Peyer's patch (tissue), 4 donors: ENCODE measurements around the gene MYH7B. TPM values are rescaled to one million over a fixed set of nuclear protein-coding genes. Genes with fewer than 3 reads are reported as not detected.

Experiments used
- DNase-seq, 3 donors: peaks; one replicate each; pipeline ENCODE4 v3.0.0-alpha.2; 2017 to 2019
- H3K27ac ChIP-seq, 4 donors: fragments of 200-600 bp; sonication (generic); one replicate each; pipeline ENCODE4 v1.5.1; 2016 to 2019
- H3K27me3 ChIP-seq, 2 donors: fragments of 200-600 bp; sonication (generic); one replicate each; pipeline ENCODE4 v1.5.1; 2019
- H3K36me3 ChIP-seq, 3 donors: fragments of 200-600 bp; sonication (generic); one replicate each; pipeline ENCODE4 v1.5.1; 2016 to 2019
- H3K4me1 ChIP-seq, 4 donors: fragments of 200-600 bp; sonication (generic); one replicate each; pipeline ENCODE4 v1.5.1; 2016 to 2019
- H3K4me3 ChIP-seq, 4 donors: fragments of 200-600 bp; sonication (generic); 1 replicate in 3 of 4; 2 replicates in 1 of 4; pipeline ENCODE4 v1.5.1; 2016 to 2019; ENCODE audit warnings: mild to moderate bottlenecking in 1 of 4
- H3K9me3 ChIP-seq, 4 donors: fragments of 200-600 bp; sonication (generic); one replicate each; pipeline ENCODE4 v1.5.1; 2016 to 2019; ENCODE audit warnings: mild to moderate bottlenecking in 1 of 4
- POLR2A ChIP-seq, 2 donors: fragments of 450-650 bp; IDR thresholded peaks; one replicate each; pipeline ENCODE4 v1.5.1; 2017; ENCODE audit warnings: antibody characterized with exemption in 2 of 2, mild to moderate bottlenecking in 2 of 2, moderate library complexity in 2 of 2
- total RNA-seq, 4 donors: library from RNA; depleted of rRNA; stranded (reverse); fragments of >200 nt; gene quantifications; one replicate each; pipeline ENCODE4 v1.1.0, GENCODE V29; 2016
- TF ChIP-seq, protein P1 (sequence below), 6 experiments: fragments of 450-650 bp in 4 of 6; fragments of 200-600 bp in 2 of 6; sonication (generic) in 1 of 6; IDR thresholded peaks; one replicate each; pipeline ENCODE4 v1.5.1; 2017 to 2019; ENCODE audit warnings: antibody characterized with exemption in 6 of 6, mild to moderate bottlenecking in 3 of 6, moderate library complexity in 1 of 6

Gene MYH7B
- total RNA-seq = 1 to 10 TPM in 3 of 4 donors, under 1 TPM in 1; 0.40 to 2.0 (median 1.4) TPM

DNA sequence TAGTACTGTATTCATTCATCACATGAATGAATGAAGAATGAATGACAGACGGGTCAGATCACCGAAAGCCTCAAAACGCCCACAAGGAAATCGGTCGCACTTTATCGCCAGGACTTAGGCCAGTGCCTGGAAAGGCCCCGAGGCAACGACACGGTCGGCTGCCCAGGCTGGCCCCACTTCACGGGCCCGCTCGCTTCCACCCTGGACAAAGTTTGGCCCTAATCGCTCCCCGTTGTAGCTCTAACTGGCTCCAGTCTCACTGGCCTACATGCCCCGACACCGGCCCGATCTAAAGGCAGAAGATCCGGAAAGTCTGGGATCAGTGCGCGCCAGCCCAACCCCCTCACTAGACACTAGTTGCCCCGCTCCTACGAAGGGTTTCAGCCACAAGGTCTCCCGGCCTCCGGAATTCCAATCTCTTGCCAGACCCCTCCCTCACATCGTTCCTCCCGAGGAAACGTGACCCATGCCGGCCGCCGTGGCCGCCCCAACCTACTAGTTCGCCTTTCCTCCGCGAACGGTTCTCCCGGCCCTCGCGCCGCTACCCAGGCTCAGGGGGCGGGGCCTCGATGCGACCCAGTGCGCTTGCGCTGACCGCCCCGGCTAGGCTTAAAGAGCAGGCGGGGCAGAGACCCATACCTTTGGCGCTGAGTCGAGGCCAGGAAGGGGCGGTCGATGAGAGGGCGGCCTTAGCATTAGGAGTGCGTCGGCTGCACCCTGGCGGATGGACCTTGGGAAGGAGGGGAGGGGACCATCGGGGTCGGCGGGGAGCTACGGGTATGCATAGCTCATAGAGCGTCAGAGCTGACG, at the start of gene MYH7B, which contains the start of gene GSS:
Gene MYH7B (plus strand): TSS at position 638 of the 810 bp plus-strand sequence. CDS start 22,138 bp downstream, outside the sequence.
Gene GSS (minus strand): TSS at position 576 of the 810 bp plus-strand sequence. CDS start 3,954 bp downstream, outside the sequence.
- peak within 1 kb of the TSS; percentile 74 to 95 (median 85) for H3K27ac ChIP-seq
- peaks cover 0 to 21% (median 3%) of the 10 kb centered on the region in 4 donors for H3K4me1 ChIP-seq
- no peaks in the 10 kb centered on the region for H3K9me3 ChIP-seq
- H3K27me3 ChIP-seq = no peaks in the 10 kb centered on the region
- no peaks in the 10 kb centered on the region for H3K36me3 ChIP-seq
- peak; percentile 53 to 87 for TF ChIP-seq POLR2A (IDR thresholded peaks at IDR 0.05)
- TF ChIP-seq, protein P1, sequence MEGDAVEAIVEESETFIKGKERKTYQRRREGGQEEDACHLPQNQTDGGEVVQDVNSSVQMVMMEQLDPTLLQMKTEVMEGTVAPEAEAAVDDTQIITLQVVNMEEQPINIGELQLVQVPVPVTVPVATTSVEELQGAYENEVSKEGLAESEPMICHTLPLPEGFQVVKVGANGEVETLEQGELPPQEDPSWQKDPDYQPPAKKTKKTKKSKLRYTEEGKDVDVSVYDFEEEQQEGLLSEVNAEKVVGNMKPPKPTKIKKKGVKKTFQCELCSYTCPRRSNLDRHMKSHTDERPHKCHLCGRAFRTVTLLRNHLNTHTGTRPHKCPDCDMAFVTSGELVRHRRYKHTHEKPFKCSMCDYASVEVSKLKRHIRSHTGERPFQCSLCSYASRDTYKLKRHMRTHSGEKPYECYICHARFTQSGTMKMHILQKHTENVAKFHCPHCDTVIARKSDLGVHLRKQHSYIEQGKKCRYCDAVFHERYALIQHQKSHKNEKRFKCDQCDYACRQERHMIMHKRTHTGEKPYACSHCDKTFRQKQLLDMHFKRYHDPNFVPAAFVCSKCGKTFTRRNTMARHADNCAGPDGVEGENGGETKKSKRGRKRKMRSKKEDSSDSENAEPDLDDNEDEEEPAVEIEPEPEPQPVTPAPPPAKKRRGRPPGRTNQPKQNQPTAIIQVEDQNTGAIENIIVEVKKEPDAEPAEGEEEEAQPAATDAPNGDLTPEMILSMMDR (IDR thresholded peaks at IDR 0.05) = peak in 4 of 6 experiments; percentile 40 to 72 (median 55)
- H3K4me3 ChIP-seq = peak within 1 kb of the TSS; percentile 57 to 77 (median 73)
- peak; percentile 97 to 99 (median 99) for DNase-seq

DNA sequence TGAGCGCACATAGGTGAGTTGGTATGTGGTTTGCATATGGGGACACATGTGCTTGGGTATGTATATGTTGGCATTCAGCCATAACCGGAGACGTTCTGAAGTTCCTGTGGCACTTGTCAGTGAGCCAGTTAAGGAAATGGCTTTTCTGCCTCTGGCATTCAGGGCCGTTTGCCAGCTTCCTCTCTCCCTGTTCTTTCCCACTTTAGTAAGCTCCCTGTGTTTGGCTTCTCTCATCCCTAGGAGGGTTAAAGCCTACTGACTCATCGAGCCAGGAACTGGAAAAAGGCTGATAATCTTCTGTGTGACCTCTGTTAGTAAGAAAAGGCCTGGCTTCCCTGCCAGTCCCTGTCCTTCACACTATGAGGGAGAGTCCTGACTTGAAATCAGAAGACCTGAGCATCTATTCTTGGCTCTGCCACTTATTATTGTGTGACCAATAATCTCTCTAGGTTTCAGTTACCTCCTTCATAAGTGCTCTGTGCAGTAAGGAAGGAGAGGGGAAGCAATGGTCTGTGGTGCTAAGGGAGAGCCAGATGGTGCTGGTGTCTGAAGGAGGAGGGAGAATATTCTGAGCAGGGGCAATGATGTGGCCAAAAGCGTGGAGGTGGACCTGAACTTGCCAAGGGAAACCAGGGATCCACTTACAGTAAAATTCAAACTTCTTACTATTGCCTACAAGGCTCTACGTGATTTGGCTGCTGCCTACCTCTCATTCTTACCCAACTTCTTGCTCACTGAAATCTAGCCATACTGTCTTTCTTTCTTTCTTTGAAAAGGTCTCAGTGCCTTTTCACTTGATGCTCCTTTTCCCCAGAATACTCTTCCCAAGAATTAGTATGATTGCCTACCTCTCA, 47.8 kb upstream of the MYH7B start:
- Histone ChIP-seq H3K27ac (peak overlapping the region in 2 of 4 donors; percentile 40 to 73), H3K4me3 (no peak overlapping the region), H3K36me3 (peaks cover 0 to 3% (median 0%) of the 10 kb centered on the region in 3 donors), H3K4me1 (peaks cover 0 to 23% (median 4%) of the 10 kb centered on the region in 4 donors), H3K9me3 (no peaks in the 10 kb centered on the region), H3K27me3 (no peaks in the 10 kb centered on the region)
- no peak for TF ChIP-seq POLR2A (IDR thresholded peaks at IDR 0.05)
- TF ChIP-seq, protein P1 (IDR thresholded peaks at IDR 0.05) = no peak
- peak in 1 of 3 donors; percentile 68 for DNase-seq

DNA sequence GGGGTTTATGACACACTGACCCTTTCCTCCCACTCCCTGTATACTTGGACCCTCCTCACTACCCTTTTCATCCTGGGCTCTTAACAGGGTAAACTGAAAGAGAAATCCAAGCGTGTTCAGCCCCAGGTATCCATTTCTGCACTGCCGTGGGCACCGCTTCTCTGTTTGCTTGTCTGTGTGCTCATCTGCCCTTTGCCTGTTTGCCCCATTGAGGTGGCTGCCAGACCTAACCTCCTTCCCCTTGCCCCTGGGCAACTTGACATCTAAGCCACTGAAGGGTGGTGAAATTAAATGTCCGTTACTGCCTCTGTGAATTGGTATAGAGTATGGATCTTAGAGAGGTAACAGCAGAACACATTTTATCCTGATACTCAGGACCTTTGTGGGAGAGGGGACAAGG, 40.5 kb upstream of the MYH7B start:
- H3K4me3 ChIP-seq = no peak overlapping the region
- TF ChIP-seq, protein P1 (IDR thresholded peaks at IDR 0.05) = no peak
- TF ChIP-seq POLR2A (IDR thresholded peaks at IDR 0.05) = no peak
- H3K4me1 ChIP-seq = peaks cover 0 to 21% (median 3%) of the 10 kb centered on the region in 4 donors
- H3K27ac ChIP-seq = peak overlapping the region in 3 of 4 donors; percentile 43 to 86 (median 68)
- no peaks in the 10 kb centered on the region for H3K27me3 ChIP-seq
- no peak for DNase-seq
- H3K36me3 ChIP-seq = peaks cover 0 to 10% (median 0%) of the 10 kb centered on the region in 3 donors
- no peaks in the 10 kb centered on the region for H3K9me3 ChIP-seq

DNA sequence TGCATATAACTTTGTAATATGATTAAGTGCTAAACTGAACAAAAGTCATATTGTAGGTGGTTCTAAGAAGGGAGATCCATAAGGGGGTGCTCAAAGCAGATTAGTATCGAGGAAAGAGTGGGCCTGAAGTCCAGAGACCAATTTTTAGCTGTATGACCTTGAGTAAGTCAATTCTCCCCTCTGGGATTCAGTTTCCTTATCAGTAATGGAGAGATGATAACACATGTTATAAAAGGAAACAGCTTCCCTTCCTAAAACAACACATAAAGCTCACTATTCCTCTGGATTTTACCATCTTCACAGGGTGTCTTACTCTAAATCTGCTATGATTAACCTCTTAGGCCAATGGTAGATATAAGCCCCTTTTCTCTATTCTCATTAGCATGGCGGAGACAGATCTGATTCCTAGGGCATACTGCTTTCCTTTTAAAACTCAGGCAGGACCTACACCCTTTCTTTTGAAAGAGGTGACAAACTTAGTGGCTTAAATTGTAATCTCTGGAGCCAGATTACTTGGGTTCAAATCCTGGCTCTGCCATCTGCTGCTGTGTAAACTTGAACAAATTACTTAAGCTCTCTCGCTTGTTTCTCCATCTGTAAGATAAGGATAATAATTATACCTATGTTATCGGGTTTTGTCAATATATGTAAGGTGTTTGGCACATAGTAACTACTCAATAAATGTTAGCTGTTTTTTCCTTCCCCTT, 39.8 kb upstream of the MYH7B start:
- H3K4me1 ChIP-seq = peaks cover 0 to 21% (median 3%) of the 10 kb centered on the region in 4 donors
- no peak for TF ChIP-seq POLR2A (IDR thresholded peaks at IDR 0.05)
- TF ChIP-seq, protein P1 (IDR thresholded peaks at IDR 0.05) = no peak
- H3K27ac ChIP-seq = peak overlapping the region in 3 of 4 donors; percentile 43 to 86 (median 68)
- no peak overlapping the region for H3K4me3 ChIP-seq
- H3K36me3 ChIP-seq = peaks cover 0 to 18% (median 0%) of the 10 kb centered on the region in 3 donors
- no peak for DNase-seq
- no peaks in the 10 kb centered on the region for H3K27me3 ChIP-seq
- H3K9me3 ChIP-seq = no peaks in the 10 kb centered on the region
